MM.1S (cell line): Measurements from ENCODE around the gene DCLK1.

Source experiments
- CTCF ChIP-seq: fragments of 300-600 bp; sonication (generic); IDR thresholded peaks from 2 replicates; pipeline ENCODE4 v1.5.1; 2016; ENCODE audit warnings: antibody characterized with exemption, low read length, mixed read lengths
- EZH2 ChIP-seq: fragments of 300-600 bp; sonication (generic); optimal IDR thresholded peaks from 2 replicates; pipeline ENCODE3; 2017; ENCODE audit warnings: low read depth, mild to moderate bottlenecking, antibody characterized with exemption, low read length, mixed read lengths

- TF ChIP-seq CTCF: no peak
- TF ChIP-seq EZH2: no peak
Measured at GRCh38 chr13:35771898-35772297, 359.3 kb downstream of the DCLK1 start.
